ENCODE results near the gene C1S.
"Not testable (repeated sequence)": the region's sequence is repeated elsewhere in the genome, so short reads cannot be mapped to it uniquely, and the experiment has no call there.

C1S gene

DNA sequence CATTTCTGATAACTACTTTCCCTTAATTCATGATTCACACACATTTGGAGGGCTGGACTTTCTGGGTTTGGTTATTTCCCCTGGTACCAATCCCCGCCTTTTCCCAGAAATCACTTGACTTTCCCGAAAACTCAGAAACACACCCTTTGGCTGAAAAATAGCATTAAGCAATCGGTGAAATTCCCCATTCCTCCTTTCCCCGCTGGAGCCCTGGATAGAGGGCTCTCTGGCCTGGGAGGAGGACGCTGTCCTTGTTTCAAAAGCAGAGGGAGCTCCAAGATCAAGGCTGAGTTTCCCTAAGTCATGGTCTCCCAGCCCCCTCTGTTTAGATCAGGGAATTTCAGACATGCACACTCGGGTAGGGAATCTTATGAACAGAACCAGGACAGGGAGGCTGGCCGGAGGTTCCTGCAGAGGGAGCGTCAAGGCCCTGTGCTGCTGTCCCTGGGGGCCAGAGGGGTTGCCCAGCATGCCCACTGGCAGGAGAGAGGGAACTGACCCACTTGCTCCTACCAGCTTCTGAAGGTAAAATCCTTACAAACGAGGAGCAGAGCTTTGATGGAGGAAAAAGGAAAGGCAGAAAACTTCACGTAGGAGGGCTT lies at the start of gene C1S:
Gene C1S, plus strand, starts transcription at position 366 of the 602 bp plus-strand sequence. CDS start 1,195 bp downstream, outside the sequence.
- no peak for DNase-seq

DNA sequence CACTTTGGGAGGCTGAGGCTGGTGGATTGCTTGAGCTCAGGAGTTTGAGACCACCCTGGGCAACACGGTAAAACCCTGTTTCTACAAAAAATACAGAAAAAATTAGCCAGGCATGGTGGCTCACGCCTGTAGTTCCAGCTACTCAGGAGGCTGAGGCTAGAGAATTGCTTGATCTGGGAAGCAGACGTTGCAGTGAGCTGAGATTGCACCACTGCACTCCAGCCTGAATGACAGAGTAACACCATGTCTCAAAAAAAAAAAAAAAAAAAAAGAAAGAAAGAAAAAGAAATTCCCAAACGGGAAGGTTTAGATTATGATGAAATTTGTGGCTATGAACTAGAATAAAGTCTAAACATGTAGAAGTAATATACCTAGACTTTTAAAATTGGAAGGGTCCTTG lies 49.1 kb upstream of the C1S start:
- not testable (repeated sequence) for DNase-seq

DNA sequence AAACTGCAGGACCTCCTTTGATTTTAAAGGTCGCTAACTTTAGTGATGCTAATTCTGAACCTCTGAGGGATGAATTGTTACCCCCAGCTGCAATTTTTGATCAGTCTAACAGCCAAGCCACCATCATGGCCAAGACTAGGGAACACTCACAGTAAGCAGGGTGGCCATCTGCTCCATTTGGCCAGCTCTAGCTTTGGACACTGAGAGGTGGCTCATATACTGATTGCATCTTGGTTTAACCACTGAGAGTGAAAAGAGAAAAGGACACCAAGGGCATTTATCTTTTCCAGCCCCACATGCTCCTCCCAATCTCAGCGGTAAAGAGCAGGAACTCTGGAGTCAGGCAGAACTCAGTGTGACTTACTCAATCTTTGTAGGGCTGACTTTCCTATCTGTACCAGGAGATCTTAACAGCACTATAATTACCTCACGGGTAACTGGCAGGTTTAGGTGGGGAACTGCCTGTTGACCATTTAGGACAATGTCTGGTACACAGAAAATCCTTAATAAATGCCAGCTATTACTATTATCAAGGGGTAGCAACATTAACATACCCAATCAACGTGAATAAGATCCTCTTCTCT lies 48.4 kb upstream of the C1S start:
- DNase-seq: no peak

DNA sequence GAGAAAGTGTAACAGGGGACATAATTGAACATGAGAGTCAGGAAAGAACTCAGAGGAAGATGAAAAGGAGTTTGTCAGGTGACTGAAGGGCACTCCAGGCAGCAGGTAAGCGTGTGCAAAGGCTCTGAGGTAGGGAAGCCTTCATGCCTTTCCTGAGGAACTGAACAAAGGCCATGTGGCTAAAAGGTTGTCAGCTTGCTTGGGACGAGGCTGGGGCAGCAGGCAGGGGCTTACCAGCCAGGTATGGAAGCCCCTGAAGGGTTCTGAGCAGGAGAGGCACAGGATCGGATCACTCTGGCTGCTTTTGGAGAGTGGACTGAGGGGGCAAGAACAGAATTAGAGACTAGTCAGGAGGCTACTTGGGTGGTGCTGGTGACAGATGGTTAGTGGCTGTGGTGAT lies 47.4 kb upstream of the C1S start:
- DNase-seq: no peak

- DNase-seq: no peak
These were observed 44.8 kb upstream of the C1S start for GRCh38 chr12:7015555-7016370.

- DNase-seq: no peak
These were observed 43.5 kb upstream of the C1S start for GRCh38 chr12:7016958-7017571.

GRCh38 chr12:7017870-7018349 lies 42.6 kb upstream of the C1S start:
- DNase-seq: no peak

DNA sequence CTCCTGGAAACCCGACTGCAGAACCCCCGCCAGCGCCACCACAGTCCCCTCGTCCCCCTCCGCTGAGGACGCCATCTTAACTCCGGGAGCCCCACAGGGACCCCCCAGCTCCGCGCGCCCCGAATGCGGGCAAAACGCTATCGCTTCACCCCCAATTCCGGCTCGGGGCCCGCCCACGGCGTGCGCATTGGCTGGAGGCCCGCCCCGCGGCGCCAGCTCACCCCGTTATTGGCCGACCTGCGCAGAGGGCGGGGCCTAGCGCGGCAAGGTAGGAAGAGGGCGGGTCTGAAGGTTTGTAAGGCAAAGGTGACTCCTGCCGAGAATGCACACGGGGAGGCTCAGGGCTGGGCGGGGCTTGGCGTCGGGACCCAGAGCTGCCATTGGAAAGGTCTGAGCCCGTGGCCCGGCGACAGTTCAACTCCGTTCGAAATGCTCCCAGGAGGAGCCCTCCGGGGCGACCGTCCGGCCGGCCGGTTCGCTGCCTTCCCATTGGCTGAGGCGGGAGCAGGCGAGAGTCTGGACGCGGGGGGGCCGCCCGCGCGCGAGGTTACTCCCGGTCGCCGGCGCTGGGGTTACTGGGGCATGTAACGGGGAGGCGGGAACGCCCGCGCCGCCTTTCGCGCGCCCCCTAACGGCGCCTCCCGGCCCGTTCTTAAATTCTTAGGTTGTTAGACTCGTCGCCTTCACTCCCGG lies 42.0 kb upstream of the C1S start, which contains the start of gene LPCAT3:
Gene LPCAT3, minus strand, starts transcription at position 127 of the 693 bp plus-strand sequence. Its CDS starts 52 bp downstream, at position 75.
- DNase-seq: peak; percentile 96

DNA sequence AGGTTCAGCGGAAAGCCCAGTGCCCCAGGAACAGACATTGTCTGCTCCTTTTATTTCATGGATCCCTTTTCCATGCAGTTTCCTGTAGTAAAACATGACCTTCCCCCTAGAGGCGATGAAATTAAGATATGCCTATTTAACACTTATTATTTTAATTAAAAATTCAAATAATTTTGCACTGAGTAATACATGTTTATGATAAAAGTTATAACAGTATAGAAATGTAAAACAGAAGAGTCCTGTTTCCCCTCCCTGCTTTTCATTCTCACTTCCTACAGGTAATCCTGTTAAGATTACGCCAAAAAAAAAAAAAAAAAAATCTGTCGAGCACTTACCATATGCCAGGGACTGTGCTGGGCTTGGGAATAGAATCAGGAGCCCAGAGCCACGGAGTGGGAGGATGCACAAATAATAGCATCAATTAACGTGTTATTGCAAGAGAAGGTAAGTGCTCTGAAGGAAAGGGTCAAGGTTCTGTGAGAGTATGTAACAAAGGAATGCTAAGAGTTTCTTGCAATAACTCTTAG lies 41.4 kb upstream of the C1S start:
- DNase-seq: no peak

DNA sequence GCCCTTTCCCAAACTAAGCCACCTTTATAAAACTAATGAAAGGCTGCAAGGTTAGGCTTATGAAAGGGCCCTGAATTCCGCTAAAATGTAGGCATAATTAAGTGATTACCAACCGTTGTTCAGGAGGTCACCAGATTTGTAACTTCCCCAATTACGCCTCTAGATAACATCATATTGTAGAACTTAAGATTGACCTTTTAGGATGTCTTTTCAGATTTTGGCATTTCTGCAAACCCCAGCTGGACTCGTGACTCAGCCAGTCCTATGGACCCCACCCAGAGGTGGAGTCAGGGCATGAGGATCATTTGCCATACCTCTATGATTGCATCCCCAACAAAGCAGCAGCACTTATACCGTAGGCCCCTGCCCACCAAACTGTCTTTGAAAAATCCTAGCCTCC lies 38.6 kb upstream of the C1S start:
- DNase-seq: no peak

- no peak for DNase-seq
These were observed 37.4 kb upstream of the C1S start for GRCh38 chr12:7023114-7023513.

- DNase-seq: no peak
These were observed 33.7 kb upstream of the C1S start for GRCh38 chr12:7026854-7027253.

DNA sequence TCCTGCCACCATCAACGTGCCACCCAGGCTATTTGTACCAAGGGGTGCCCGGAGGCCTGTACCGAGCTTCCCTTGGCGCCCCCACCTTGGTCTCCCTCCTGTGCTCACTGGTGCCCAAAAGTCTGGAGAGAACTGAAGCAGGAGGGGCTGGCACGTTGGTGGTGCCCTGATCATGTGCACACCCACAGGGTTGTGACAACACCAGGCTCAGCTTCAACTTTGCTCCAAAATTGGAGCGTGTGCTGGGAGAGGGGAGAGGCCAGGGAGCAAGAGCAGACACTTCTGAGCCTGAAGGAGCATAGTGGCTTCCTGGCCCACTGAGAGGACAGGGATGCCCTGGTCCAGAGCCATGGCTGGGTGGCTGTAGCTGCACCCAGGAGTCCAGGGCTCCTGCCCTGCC lies 29.2 kb upstream of the C1S start:
- no peak for DNase-seq

- no peak for DNase-seq
These were observed 27.5 kb upstream of the C1S start for GRCh38 chr12:7032990-7033389.

DNA sequence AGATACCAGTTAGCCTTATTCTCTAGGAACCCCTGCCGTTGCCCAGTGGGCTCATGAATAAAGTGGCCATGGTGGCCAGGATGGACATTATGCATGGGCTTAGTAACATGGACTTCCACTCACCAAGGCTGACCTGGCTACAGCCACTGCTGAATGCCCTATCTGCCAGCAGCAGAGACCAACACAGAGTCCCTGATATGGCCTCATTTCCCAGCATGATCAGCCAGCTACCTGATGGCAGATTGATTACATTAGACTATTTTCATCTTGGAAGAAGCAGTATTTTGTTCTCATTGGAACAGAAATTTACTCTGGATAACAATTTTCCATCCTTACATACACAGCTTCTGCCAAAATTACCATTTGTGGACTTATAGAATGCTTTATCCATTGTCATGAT lies 26.1 kb upstream of the C1S start:
- DNase-seq: no peak

DNA sequence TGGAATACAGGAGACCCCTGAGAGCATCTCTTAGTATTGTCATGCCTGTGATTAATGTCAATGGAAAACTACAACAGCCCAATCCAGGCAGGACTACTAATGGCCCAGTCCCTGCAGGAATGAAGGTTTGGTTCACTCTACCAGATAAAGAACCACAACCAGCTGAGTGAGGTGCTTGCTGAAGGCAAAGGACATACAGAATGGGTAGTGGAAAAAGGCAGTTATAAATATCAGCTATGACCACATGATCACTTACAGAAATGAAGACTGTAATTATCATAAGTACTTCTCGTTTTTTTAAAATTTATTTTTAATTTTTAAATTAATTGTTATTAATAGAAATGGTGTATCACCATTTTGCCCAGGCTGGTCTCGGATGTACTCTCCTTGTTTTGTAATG lies 25.1 kb upstream of the C1S start:
- DNase-seq: no peak

DNA sequence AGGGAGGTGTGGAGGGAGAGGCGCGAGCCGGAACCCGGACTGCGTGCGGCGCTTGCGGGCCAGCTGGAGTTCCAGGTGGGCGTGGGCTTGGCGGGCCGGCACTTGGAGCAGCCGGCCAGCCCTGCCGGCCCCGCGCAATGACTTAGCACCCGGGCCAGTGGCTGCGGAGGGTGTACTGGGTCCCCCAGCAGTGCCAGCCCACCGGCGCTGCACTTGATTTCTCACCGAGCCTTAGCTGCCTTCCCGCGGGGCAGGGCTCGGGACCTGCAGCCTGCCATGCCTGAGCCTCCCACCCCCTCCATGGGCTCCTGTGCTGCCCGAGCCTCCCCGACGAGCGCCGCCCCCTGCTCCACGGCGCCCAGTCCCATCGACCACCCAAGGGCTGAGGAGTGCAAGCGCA lies 23.1 kb upstream of the C1S start:
- DNase-seq: not testable (repeated sequence)

GRCh38 chr12:7038591-7038990 lies 21.9 kb upstream of the C1S start:
- DNase-seq: no peak

DNA sequence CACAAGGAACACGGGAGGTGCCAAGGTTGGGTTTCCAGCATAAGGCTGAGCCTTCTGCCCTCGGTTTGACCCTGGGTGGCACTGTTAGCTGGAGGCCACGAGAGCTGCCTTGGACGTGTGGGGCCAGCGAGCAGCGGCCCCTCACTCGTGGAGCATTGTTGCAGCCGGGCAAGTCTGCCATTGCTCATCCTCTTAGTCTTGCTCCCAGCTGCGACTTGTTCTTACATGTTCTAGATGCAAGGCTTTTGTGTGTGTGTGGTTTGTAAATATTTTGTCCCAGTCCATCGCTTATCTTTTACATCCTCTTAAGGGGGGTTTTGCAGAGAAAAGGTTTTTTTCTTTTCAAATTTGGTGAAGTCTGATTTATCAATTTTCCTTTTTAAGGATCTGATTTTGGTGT lies 21.1 kb upstream of the C1S start:
- no peak for DNase-seq

- no peak for DNase-seq
These were observed 17.7 kb upstream of the C1S start for GRCh38 chr12:7042842-7043241.

DNA sequence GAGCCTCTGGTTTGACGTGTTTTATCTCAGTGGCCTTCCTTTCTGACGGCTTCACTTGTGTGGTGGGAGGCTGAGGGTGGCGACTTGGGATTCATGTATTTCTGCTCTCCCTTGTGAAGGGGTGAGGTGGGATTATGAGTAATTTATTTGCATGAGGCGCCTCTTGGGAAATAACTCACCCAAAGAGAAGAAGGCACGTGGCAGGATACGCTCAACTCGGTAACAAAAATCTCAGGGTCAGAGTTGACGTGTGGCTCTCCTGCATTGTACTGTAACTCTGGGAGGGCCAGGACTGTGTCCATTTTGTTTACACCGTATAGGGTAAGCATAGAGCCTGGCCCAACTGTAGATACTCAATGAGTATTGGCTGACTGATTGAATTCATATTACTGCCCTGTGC lies 14.6 kb upstream of the C1S start:
- no peak for DNase-seq

- DNase-seq: no peak
These were observed 14.0 kb upstream of the C1S start for GRCh38 chr12:7046383-7047105.
